Prostate gland (tissue), 2 donors: ENCODE data around the gene CTCF. TPM values are rescaled to one million over a fixed set of nuclear protein-coding genes. Genes with fewer than 3 reads are reported as not detected.

ENCODE experiments used
- DNase-seq: peaks from one replicate; pipeline ENCODE4 v3.0.0-alpha.2; 2019; ENCODE audit warnings: low spot score
- H3K27ac ChIP-seq, 2 donors: fragments of 200-600 bp; sonication (generic); 2 replicates each; pipeline ENCODE4 v1.5.1; 2017 to 2019
- H3K27me3 ChIP-seq: fragments of 200-600 bp; sonication (generic); replicated peaks from 2 replicates; pipeline ENCODE4 v1.5.1; 2019; ENCODE audit not compliant: insufficient read depth
- H3K36me3 ChIP-seq, 2 donors: fragments of 200-600 bp; sonication (generic); 1 replicate in 1 of 2; 2 replicates in 1 of 2; pipeline versions ENCODE4 v1.5.1 to v1.8.1; 2017 to 2019
- H3K4me1 ChIP-seq: fragments of 200-600 bp; sonication (generic); replicated peaks from 2 replicates; pipeline ENCODE4 v1.5.1; 2019
- H3K4me3 ChIP-seq, 2 donors: fragments of 200-600 bp; sonication (generic); 2 replicates each; pipeline ENCODE4 v1.5.1; 2017 to 2019
- H3K9me3 ChIP-seq: fragments of 200-600 bp; sonication (generic); 2 replicates; pipeline ENCODE4 v1.5.1; 2017
- POLR2A ChIP-seq: fragments of 450-650 bp; IDR thresholded peaks from one replicate; pipeline ENCODE4 v1.6.1; 2016; ENCODE audit warnings: antibody characterized with exemption, mild to moderate bottlenecking
- POLR2AphosphoS5 ChIP-seq: sonication (generic); formaldehyde crosslinking; IDR thresholded peaks from one replicate; pipeline ENCODE4 v1.6.1; 2017; ENCODE audit warnings: antibody characterized with exemption
- WGBS: methylation state at CpG from one replicate; pipeline ENCODE4 v1.1.5; 2018; 5-methylcytosine and 5-hydroxymethylcytosine counted together
- intact Hi-C: fragments of 100-400 bp; cut with DNase I; formaldehyde crosslinking; loops from one replicate; pipeline ENCODE4 v1.14.2; 2022
- total RNA-seq, 2 donors: library from RNA; depleted of rRNA; stranded (reverse); fragments of >200 nt; gene quantifications; one replicate each; pipeline ENCODE4 v1.1.0, GENCODE V29; 2016
- TF ChIP-seq, protein P1 (sequence below), 4 experiments: fragments of 200-600 bp in 2 of 4; fragments of 450-650 bp in 2 of 4; sonication (generic) in 2 of 4; IDR thresholded peaks; 1 replicate in 3 of 4; 2 replicates in 1 of 4; pipeline ENCODE4 v1.5.1; 2016 to 2019; ENCODE audit warnings: antibody characterized with exemption in 4 of 4, mild to moderate bottlenecking in 2 of 4, moderate library complexity in 2 of 4

CTCF gene
- total RNA-seq, 2 donors from 2014 or later: 39.9 to 48.9 TPM

DNA sequence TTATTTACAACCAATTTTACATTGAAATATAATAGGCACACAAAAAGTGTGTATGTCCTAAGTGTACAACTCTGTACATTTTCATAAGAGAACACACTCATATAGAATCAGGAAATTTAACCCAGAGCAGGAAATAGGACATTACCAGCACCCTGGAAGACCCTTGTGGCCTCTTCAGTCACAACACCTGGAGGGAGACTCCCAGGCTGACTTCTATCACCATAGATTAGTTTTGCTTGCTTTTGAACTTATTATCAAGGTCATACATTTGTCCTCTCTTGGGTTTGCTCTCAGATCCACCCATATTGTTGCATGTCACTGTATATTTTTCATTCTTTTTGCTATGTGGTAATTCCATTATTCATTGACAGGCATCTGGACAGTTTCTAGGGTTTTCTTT, 27.9 kb upstream of the CTCF start:
- Histone ChIP-seq H3K4me1 (peaks cover 3% of the 10 kb centered on the region), H3K36me3 (no peaks in the 10 kb centered on the region), H3K4me3 (no peak overlapping the region), H3K27me3 (no peaks in the 10 kb centered on the region), H3K9me3 (no peaks in the 10 kb centered on the region), H3K27ac (no peak overlapping the region)
- intact Hi-C loops: loop anchor here (10.0 kb wide), 1 partner anchor 400 kb away; the partner anchor contains the start of genes CTRL and PSMB10
- TF ChIP-seq POLR2AphosphoS5: no peak
- TF ChIP-seq POLR2A: no peak
- TF ChIP-seq, protein P1, sequence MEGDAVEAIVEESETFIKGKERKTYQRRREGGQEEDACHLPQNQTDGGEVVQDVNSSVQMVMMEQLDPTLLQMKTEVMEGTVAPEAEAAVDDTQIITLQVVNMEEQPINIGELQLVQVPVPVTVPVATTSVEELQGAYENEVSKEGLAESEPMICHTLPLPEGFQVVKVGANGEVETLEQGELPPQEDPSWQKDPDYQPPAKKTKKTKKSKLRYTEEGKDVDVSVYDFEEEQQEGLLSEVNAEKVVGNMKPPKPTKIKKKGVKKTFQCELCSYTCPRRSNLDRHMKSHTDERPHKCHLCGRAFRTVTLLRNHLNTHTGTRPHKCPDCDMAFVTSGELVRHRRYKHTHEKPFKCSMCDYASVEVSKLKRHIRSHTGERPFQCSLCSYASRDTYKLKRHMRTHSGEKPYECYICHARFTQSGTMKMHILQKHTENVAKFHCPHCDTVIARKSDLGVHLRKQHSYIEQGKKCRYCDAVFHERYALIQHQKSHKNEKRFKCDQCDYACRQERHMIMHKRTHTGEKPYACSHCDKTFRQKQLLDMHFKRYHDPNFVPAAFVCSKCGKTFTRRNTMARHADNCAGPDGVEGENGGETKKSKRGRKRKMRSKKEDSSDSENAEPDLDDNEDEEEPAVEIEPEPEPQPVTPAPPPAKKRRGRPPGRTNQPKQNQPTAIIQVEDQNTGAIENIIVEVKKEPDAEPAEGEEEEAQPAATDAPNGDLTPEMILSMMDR (IDR thresholded peaks at IDR 0.05): no peak
- DNase-seq: no peak

- Histone ChIP-seq H3K4me1 (peaks cover 3% of the 10 kb centered on the region), H3K36me3 (no peaks in the 10 kb centered on the region), H3K27me3 (no peaks in the 10 kb centered on the region), H3K9me3 (no peaks in the 10 kb centered on the region), H3K4me3 (no peak overlapping the region), H3K27ac (no peak overlapping the region)
- no peak for DNase-seq
- no peak for TF ChIP-seq POLR2A
- no peak for TF ChIP-seq POLR2AphosphoS5
- TF ChIP-seq, protein P1 (IDR thresholded peaks at IDR 0.05): no peak
- intact Hi-C loops: loop anchor here (10.0 kb wide), 1 partner anchor 400 kb away; the partner anchor contains the start of genes CTRL and PSMB10
- 84% methylated on average over 2 of the region's 2 CpGs for WGBS
Measured at GRCh38 chr16:67535201-67535600, 27.1 kb upstream of the CTCF start.

DNA sequence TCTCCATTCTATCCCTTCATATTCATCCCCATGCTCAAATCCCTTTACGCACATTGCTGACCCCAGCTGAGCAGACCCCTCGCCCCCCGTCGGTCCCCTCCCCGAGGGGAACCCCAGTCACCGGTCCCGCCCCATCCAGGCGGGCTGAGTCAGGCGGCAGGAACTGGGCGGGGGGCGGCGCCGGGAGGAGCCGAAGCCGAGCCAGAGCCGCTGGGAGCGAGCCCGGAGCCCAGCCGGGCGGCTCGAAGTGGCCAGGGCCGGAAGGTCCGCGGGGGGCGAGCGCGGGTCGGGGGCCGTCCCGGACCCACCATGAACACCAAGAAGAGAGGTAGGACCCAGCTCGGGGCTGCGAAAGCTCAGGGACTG, 25.1 kb upstream of the CTCF start:
- intact Hi-C loops: loop anchor here (10.0 kb wide), 1 partner anchor 398 kb away; the partner anchor contains the start of genes CTRL and PSMB10
- Histone ChIP-seq H3K27ac (peak overlapping the region; percentile 62 to 77), H3K4me1 (no peaks in the 10 kb centered on the region), H3K4me3 (peak overlapping the region; percentile 48 to 61), H3K27me3 (no peaks in the 10 kb centered on the region), H3K36me3 (peaks cover 0 to 10% of the 10 kb centered on the region in 2 donors), H3K9me3 (no peaks in the 10 kb centered on the region)
- 2% methylated on average over 12 of the region's 32 CpGs for WGBS
- peak; percentile 49 for DNase-seq
- peak; percentile 72 for TF ChIP-seq POLR2A
- TF ChIP-seq, protein P1 (IDR thresholded peaks at IDR 0.05): no peak

GRCh38 chr16:67537636-67538591, 24.4 kb upstream of the CTCF start:
- Histone ChIP-seq H3K4me3 (peak overlapping the region; percentile 48 to 61), H3K27ac (peak overlapping the region; percentile 62 to 77), H3K9me3 (no peaks in the 10 kb centered on the region), H3K36me3 (peaks cover 0 to 10% of the 10 kb centered on the region in 2 donors), H3K27me3 (no peaks in the 10 kb centered on the region), H3K4me1 (no peaks in the 10 kb centered on the region)
- intact Hi-C loops: loop anchor here (10.0 kb wide), 1 partner anchor 397 kb away; the partner anchor contains the start of genes CTRL and PSMB10
- WGBS: 0% methylated on average over 28 of the region's 97 CpGs
- TF ChIP-seq POLR2AphosphoS5: no peak
- TF ChIP-seq, protein P1 (IDR thresholded peaks at IDR 0.05): no peak
- TF ChIP-seq POLR2A: no peak
- DNase-seq: peak; percentile 31
